Fibroblast of skin of right quadriceps (primary cell): ENCODE results near the gene DDX42.
A peak's percentile ranks its signal among the peaks of the same experiment; 100 is the strongest.
"Not testable (repeated sequence)": the region's sequence is repeated elsewhere in the genome, so short reads cannot be mapped to it uniquely, and the experiment has no call there.

ENCODE experiments used
- DNase-seq: peaks from one replicate; pipeline ENCODE4 v3.0.0-alpha.2; 2013

Gene DDX42

DNA sequence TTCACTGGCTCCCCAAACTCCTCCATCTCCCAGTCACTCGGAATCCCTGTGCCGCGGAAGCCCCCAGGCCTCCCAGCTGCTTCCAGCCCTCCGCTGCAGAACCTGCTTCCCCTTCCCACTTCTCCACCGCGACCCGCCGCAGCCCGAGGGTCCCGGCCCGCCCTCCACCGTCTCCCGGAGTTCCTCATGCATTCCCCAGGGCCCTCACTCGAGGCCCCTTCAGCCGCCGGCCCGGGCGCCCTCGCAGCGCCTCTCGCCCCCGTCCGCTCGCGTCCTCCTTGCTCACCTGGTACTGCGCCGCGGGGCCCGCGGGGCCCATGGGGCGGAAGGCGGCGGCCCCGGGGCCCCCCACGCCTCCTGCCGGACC lies 68.2 kb downstream of the DDX42 start:
- DNase-seq, result no peak

DNA sequence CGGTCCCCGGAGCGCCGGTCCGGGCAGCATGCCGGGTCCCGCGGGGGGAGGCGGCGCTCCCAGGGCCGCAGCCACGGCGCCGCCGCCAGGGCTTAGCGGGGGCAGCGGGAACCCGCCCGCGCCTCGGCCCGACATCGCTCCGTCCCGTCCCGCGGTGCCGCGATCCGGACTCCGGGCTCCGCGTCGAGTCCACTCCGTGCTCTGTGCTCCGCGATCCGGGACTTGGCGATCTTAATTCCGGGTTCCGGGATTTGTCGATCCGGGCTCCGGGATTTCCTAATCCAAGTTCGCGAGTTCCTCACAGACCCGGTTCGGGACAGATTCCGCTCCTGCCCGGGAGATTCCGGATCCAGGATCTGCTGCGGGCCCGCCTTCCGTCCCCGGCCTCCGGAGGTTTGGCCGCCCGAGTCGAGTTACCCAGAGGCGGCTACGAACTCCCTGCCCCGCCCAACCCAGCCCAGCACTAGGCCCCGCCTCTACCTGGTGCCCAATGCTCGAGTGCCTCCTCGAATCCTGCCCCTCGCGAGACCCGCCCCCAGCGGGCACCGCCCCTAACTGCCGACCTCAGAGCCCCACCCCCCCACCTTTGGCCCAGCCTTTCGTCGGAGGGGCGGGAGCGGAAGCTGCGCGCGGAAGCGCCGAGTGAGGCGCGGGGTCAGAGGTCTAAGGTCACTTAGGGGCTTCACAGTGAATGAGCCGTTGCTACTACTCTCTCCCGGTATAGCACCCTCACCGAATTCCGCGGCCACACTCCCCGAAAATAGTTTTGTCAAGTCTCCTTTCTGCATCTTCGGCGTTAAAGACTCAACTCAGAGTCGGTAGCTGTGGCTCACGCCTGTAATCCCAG lies 68.8 kb downstream of the DDX42 start, which contains the start of gene SMARCD2:
TSS of gene SMARCD2 (minus strand) at position 146 of the 847 bp plus-strand sequence. CDS start at position 135, 11 bp downstream.
- peak; percentile 100 for DNase-seq

DNA sequence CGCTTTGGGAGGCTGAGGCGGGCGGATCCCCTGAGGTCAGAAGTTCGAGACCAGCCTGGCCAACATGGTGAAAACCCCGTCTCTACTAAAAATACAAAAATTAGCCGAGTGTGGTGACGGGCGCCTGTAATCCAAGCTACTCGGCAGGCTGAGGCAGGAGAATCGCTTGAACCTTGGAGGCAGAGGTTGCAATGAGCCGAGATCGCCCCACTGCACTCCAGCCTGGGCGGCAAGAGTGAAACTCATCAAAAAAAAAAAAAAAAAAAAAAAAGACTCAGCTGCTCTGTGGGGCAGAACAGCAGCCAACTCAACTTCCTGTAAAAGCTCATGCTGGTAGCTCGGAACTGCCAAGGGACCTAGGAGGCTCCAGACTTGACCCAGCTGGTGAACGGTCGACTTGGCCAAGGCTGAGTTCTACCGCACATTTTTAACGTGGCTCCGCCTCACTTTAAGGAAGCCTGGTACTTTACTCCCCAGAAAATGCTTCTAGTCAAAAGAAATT lies 69.5 kb downstream of the DDX42 start:
- peak; percentile 49 for DNase-seq

DNA sequence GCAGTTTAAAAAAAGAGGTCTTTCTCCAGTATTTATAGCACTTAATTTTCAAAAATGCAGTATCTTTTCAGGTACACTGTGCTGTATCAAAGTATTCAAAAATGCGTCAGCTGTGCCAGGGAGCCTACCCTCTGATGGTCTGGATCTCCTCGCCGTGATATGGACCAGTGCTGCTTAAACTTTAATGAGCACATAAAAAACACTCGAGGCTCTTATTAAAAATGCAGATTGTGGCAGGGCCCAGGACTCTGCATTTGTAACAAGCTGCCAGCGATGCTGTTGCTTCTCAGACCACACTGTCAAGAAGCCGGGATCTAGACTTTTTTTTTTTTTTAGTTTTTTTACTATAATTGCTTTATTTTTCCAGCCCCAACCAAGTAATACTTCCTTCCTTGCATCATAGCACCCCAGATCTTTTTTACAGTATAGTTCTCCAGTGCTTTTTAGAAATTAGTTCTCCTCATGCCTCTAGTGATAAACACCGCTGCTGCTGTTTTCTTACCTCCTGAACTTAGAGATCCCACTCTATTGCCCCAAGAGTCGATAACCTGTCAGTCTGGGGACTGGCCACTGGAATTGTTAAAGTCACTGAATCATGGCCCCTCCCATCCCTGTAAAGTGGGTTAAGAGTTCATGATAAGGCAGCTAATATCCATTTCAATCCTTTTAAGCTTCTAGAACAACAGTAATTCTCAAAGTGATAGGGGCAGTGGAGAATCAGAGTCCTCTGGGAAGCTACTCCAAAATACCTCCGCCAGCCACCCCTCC lies 70.1 kb downstream of the DDX42 start:
- no peak for DNase-seq

DNA sequence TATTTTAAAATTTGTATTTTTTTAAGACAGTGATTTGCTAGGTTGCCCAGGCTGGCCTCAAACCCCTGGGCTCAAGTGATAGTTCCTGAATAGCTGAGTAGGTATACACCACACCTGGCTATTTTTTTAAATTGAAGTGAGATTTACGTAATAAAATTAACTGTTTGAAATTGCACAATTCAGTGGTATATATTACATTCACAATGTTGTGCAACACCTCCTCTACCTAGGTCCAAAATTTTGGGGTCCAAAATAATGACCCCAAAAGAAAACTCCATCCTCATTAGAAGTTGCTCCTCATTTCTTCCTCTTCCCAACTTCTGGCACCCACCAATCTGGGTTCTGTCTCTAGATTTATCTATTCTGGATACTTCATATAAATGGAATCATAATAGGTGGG lies 71.5 kb downstream of the DDX42 start:
- DNase-seq, result no peak

DNA sequence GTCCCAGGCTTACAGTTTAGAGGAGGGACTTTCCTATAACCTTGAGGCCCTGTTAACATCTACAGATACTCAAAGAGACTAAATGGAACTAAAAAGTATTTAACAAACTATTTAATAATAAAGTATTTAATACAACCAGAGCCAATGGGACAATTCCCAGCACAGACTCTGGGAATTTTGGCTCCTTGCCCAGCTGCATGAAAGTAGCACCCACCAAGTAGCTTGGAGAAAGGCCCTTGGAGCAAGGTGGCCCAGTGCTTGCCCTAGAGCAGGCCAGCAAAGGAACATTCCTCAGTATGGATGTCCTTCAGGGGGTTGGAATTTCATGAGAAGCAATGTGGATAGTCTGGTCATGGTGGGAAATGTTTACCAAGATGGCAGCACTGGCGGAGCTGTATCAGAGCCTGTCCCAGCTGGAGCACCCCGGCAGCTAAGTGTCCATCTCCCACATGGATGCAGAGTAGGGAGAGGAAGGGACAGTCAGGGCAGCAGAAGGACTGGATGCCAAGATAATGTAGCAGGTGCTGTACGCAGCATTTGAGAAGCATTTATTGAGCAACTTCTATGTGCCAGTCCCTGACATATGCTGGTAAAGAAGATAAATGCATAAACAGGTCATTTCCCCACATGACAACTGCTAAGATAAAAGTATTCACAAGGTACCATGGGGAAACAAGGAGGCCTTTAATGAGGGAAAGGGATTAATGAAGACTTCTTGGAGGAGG lies 73.7 kb downstream of the DDX42 start:
- no peak for DNase-seq

DNA sequence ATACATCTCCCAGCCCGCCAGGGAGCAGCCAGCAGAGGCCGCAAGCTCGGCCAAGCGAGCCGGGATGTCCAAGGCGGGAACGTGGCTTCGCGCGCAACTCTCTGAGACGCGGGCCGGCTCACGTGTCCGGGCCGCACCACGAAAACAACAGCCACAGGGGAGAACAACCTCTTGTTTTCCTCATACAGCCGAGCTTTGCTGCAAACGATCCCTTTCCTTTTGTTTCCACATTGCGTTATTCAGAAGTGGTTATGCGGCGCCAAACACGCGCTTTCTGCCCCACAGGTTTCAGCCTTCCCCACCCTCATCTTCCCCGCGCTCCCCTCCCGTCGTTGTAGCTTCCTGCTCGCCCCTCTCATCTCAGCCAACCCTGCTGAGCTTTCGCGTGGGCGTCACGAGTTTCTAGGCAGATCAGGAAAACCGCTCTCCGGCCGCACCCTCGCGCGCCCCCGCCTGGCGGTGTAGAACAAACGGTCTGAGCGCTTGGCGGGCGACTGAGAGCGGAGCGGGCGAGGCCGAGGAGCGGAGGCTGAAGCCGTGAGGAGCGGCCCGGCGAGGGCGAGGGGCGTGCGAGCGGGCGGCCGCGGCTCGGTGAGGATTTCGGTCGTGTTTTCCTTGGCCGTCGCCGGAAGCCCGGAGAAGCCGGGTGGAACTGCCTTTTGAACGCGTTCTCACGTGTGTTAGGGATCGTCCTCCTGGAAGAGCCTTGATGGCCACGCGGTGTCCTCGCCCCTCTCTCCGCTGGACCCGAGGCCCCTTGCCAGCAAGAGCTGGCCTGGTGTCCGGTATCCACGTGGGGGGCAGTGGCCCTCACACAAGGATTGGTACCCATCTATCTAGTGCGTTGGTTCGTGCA lies 75.1 kb downstream of the DDX42 start:
- peak; percentile 91 for DNase-seq

DNA sequence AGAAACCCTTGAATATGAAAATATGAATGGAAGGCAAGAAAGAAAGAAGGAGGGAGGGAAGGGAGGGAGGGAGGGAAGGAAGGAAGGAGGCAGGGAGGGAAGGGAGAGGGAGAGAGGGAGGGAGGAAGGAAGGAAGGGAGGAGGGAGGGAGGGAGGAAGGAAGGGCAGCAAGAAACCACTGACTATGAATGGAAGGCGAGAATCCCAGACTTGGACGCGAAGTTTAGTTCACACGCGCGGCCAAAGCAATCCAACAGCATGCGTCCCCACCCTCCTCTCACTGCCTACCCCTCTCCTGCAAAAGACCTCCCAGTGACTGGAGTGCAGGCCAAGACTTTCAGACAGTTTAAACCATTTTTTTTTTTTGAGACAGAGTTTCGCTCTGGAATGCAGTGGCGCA lies 76.4 kb downstream of the DDX42 start:
- no peak for DNase-seq

DNA sequence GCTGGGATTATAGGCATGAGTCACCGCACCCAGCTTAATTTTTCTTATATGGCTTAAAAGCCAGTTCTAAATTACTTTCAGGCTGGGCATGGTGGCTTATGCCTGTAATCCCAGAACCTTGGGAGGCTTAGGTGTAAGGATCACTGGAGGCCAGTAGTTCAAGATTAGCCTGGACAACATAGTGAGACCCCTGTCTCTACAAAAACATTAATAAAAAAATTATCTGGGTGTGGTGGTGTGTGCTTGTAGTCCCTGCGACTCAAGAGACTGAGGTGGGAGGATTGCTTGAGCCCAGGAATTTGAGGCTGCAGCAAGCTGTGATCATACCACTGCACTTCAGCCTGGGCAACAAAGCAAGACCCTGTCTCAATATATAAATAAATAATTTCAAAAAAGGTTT lies 79.3 kb downstream of the DDX42 start:
- no peak for DNase-seq

DNA sequence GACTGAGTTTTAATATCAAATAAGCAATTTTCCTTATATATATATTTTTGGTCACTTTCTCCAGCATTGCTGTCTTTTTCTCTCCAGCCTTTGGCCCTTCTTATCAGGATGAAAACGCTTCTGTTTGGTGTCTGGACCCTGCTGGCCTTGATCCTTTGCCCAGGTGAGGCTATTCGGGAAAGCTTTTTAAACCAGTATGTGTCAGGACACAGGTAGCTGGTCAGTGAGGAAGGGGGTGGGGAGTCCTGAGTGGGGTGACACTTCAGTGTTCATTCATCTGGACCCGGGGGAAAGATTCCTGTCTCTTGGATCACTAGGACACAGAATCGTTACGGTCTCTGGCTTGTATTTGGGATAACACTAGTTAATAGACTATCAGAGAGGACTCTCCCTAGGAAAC lies 80.7 kb downstream of the DDX42 start:
- DNase-seq, result no peak

DNA sequence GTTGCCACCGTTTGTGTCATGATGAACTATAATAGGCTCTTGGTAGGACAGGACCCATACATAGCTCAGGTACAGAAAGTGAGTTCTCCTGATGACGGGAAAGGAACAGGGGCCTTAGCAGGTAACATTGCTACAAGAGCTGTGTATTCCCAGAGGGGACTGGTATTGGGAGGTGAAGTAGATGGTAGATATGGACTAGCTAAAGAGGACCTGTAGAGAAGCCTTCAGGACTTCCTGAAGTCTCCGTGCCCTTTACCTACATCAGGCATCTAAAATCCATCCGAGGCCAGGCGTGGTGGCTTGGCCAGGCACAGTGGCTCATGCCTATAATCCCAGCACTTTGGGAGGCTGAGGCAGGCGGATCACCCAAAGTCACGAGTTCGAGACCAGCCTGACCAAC lies 81.2 kb downstream of the DDX42 start:
- DNase-seq, result no peak

DNA sequence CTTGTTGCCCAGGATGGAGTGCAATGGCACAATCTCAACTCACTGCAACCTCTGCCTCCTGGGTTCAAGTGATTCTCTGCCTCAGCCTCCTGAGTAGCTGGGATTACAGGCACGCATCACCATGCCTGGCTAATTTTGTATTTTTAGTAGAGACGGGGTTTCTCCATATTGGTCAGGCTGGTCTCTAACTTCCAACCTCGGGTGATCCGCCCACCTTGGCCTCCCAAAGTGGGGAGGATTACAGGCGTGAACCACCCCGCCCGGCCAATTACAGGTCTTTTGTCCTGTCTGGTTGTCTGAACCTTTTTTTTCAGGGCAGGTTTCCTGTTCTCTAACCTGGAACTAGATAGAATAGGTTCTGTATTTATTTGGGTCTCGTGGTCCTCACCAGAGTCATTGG lies 82.5 kb downstream of the DDX42 start:
- not testable (repeated sequence) for DNase-seq

DNA sequence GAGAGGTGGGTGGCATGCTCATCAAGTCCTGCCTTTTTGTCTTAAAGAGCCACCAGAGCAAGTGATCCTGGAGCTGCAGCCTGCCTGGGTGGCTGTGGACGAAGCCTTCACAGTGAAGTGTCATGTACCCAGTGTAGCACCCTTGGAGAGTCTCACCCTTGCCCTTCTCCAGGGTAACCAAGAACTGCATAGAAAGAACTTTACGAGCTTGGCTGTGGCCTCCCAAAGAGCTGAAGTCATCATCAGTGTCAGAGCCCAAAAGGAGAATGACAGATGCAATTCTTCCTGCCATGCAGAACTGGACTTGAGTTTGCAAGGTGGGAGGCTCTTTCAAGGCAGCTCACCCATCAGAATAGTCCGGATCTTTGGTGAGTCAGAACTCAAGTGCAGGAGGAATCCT lies 85.3 kb downstream of the DDX42 start:
- DNase-seq, result no peak

DNA sequence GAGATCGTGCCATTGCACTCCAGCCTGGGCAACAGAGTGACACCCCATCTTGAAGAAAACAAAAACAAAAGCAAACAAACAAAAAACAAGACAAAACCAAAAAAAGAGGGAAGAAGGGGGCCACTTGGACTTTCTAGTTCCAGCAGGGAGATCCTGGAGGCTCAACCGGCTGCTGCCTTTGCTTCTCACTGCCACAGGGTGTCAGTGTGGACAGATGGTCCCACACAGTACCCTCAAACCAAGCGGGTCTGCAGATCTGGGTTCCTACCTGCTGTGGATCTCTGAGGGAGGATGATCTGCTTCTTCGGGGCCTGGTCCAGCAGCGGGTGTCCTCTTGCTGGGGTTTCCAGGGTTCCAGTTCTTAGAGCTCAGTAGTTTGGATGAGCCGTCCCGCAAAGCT lies 92.7 kb downstream of the DDX42 start:
- not testable (repeated sequence) for DNase-seq
